ENCODE results near the gene ACTN1.
A peak's percentile ranks its signal among the peaks of the same experiment; 100 is the strongest.

ACTN1 gene

GRCh38 chr14:68968051-68968450, 11.1 kb downstream of the ACTN1 start:
- no peak for DNase-seq

DNA sequence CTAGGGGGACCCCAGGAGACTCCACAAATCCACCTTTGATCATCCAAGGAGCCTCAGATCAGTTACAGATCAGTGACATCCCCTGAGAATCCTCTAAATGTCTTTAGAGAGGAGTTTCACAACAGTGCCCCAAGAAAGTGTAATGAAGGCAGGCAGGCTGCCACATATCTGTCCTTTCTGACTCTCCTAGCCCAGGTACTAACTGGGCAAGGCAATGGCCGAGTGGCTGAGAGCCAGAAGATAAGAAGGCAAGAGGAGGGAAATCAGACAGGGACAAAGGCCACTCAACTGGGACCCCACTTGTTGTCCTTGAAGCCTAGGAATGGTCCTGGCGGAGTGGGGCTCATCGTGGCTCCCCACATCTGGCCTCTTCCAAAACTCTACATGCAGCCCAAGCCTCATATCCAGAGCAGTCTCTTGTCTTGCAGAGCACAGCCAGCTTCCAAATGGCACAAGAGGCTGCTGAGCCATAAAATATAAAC, 11.6 kb downstream of the ACTN1 start:
- DNase-seq, result no peak

GRCh38 chr14:68966872-68967301, 12.2 kb downstream of the ACTN1 start:
- no peak for DNase-seq

- no peak for DNase-seq
Observed at GRCh38 chr14:68965261-68965761, 13.8 kb downstream of the ACTN1 start.

- peak; percentile 33 for DNase-seq
Observed at GRCh38 chr14:68964300-68965093, 14.6 kb downstream of the ACTN1 start.

- peak; percentile 72 for DNase-seq
Observed at GRCh38 chr14:68962681-68963080, 16.4 kb downstream of the ACTN1 start.

DNA sequence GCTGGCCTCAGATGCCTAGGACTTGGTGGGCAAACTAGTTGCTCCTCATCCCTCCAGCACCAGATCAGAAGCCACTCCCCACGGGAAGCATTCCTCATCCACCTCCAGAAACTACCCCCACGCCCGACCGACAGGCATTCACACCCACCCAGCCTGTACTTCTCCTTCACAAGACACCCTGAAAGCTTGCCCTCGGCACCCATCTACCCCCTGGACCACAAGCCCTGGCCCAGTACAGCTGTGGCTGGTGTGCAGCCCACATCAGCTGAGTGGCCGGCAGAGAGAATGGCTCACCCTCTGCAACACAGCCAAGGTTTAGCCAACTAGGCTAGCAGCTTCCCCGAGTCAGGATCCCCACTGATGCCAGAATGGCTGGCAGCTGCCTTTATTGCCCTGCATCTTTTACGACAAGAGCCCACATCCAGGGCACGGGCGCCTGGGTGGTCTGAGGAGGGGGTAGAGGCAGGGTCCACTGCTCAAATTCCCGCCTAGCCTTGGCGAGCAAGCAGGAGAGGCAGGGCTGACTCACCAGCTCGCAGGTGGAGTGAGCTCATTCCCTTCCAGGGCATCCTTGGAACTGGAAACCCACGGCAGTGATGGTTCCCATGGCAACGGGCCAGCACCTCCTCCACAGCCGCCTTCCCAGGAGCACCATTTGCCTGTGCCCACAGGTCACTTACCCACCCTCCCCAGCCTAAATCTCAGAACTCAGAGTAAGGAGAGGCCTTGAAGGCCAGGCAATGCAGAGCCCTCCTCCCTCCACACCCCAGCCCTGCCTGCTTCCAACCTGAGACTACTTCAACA, 17.1 kb downstream of the ACTN1 start:
- DNase-seq, result no peak

- no peak for DNase-seq
Observed at GRCh38 chr14:68961361-68961760, 17.7 kb downstream of the ACTN1 start.

- no peak for DNase-seq
Observed at GRCh38 chr14:68960123-68960522, 19.0 kb downstream of the ACTN1 start.

- no peak for DNase-seq
Observed at GRCh38 chr14:68959035-68959434, 20.1 kb downstream of the ACTN1 start.

- DNase-seq, result no peak
Observed at GRCh38 chr14:68958553-68958952, 20.5 kb downstream of the ACTN1 start.

GRCh38 chr14:68957775-68958174, 21.3 kb downstream of the ACTN1 start:
- DNase-seq, result no peak

GRCh38 chr14:68956724-68957123, 22.4 kb downstream of the ACTN1 start:
- no peak for DNase-seq

GRCh38 chr14:68955851-68956179, 23.3 kb downstream of the ACTN1 start:
- DNase-seq, result no peak

DNA sequence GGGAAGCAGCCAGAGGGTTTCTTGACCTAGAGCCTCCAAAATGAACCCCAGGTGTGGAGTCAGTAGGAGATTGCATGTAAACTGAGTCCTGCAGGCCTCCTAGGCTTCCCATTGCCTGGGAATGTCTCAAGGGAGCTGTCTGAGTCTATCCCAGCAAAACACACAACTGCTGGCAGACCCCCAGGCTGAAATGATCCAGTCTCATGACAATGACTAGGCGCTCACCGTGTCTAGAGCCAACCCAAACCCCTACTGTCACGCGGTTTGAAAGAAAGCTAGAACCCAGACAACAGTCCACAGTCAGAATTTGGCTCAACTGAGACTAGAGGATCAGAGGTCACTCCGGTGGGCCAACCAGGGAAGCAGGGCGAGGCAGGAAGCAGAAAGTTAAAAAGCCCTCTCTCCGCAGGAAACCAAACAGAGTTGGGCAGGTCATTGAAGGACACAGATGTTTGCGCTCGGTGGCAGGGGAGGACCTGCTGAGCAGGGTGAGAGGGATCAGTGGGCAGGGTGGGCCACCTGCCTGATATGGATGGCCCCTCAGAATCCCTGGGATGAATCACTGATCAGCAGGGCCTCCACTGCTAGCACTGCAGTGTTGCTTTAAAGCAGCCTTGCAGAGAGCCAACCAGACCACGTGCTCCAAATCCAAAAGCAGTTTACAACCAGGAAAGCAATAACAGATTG, 23.8 kb downstream of the ACTN1 start:
- DNase-seq, result no peak

DNA sequence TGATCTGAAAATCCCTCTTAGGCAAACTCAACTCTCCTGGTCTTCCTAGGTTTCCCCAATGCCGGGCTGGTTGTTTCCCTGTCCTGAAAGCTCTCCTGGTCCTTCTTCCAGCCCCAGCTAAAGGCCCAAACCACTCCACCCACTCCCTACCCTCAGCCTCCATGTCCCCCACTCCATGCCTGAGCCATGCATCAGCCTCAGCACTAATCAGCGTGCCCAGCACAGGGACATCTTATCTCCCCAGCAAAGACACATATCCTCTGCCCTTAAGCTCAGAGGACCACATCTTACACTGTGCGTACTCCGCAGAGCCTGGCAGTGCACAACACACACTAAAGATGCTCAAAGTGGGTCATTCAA, 25.9 kb downstream of the ACTN1 start:
- DNase-seq, result no peak

DNA sequence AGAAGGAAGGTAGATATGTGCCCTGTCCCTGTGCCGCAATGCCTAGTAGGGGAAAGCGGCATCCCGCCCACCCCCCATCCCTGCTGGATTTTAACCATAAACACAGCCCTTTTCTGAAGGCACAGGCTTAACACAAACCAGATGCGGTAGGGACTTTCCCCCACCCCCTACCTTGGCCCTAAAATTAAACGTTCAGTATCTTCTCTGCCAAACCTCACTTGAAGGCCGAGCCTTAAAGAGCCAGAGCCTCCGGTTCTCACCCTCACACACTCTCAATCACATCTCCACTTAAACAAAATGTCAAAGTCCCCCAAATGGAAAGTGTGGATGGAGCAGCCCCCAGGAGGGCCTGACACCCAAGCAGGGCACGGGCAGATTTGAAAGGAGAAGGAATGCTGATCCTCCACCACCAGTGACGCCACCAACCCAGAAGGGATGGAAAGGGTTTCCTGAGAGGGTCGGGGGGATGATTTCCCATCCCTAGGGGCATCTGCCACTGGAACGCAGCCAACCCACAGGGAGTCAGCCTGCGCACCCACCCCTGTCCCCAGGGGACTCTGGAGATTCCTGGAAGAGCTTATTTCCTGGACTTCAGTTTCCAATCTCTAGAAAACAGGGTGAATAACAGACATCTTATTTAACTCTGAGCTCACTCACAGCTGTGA, 26.4 kb downstream of the ACTN1 start:
- peak; percentile 87 for DNase-seq

DNA sequence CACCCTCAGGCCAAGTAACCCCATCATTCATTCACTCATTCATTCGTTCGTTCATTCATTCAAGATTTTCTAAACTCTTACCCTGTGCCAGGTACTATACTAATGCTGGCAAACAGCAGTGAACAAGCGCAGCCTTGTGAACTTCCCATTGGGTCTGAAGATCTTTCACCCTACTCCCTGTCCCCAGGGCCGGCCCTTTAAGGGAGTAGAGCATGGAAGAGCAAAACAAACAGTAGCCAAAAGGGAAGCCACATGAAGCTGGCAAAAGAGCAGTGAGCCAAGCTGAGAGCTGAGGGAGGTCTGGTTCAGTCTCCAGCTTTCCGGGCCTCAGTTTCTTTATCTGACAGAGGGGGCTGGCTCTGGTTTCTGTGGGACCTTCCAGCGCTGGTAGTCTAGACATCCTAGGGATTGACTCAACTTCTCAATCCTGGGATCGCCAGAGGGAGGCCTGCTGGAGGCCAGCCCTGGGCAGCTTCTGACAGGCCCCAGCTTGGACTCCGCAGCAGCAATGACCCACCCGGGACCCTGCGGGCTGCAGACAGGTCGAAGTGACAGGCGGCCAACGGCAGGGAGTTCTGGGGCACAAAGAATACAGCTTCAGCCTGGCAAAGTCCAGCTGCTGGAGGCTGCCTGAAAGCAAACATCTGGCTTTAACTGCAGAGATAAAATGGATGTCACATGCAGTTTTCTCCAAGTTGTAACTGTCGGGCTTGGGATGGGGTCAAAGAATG, 27.1 kb downstream of the ACTN1 start:
- no peak for DNase-seq

DNA sequence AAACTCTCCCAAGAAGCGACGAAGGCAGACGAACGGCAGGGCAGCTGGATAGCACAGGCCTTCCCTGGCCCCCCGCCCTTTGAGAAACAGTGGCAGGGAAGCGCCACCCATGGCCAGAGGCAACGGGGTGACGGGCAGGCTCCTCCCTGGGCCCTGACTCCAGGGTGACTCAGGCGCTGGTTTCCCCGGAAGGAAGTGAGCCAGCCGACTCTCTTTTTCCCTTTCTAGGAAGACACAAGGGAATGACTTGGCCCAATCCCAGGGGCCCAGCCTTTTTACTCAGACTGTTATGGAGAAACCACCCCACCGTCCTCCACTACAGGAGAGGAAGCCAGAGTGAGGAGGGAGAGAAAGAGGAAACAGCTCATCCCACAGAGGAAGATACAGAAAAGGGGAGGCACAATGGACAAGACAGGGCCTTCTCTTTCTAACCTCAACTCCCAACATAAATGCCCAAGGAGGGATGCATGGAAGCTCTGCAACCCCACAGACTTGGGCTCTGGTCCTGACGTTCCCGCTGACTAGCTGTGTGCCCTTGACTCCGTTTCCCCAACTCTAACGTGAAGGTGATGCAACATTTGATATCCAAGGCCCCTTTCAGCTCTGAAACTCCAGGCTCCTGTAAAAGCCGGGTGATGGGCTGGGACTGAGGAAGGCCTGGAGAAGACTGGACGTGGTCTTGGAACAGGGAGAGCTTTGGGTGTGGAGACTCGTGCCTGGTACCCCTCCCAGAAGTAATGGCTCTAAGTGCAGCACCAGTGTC, 27.9 kb downstream of the ACTN1 start:
- no peak for DNase-seq

DNA sequence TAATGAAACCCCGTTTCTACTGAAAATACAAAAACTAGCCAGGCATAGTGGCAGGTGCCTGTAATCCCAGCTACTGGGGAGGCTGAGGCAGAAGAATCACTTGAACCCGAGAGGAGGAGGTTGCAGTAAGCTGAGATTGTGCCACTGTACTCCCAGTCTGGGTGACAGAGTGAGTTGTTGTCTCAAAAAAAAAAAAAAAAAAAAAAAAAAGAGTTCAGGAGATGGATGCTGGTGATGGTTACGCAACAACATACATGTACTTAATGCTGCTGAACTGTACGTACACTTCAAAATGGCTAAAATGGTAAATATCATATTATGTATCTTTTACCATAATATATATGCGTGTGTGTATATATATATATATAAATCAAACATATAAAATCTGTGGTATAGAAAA, 29.0 kb downstream of the ACTN1 start:
- no peak for DNase-seq

- DNase-seq, result no peak
Observed at GRCh38 chr14:68949601-68949965, 29.5 kb downstream of the ACTN1 start.

All from NCI-H82 (cell line).